HG03095 (cell line): ENCODE measurements around the gene SASH1.

Source experiments
- ATAC-seq: cut with Tn5 transposase; IDR thresholded peaks from one replicate; pipeline ENCODE4 v1.9.1; 2021; ENCODE audit warnings: moderate library complexity; ENCODE audit not compliant: unreplicated experiment

SASH1 gene

DNA sequence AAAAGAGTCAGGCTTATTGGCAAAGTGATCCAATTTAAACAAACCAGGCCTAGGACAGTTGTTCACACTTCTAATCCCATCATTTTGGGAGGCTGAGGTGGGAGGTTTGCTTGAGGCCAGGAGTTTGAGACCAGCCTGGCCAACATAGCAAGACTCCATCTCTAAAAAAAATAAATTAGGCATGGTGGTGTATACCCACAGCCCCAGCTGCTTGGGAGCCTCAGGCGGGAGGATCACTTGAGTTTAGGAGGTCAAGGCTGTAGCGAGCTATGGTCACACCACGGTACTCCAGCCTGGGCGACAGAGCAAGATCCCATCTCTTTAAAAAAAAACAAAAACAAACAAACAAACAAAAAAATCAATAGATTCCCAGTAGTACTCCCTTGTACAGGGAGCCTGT, 86.8 kb downstream of the SASH1 start:
- no peak for ATAC-seq

GRCh38 chr6:148430897-148431296, 88.3 kb downstream of the SASH1 start:
- ATAC-seq, result no peak

GRCh38 chr6:148431413-148431812, 88.8 kb downstream of the SASH1 start:
- no peak for ATAC-seq

GRCh38 chr6:148431840-148432239, 89.2 kb downstream of the SASH1 start:
- ATAC-seq, result no peak

GRCh38 chr6:148432462-148433195, 90.0 kb downstream of the SASH1 start:
- ATAC-seq, result no peak

- no peak for ATAC-seq
These were observed 92.7 kb downstream of the SASH1 start for GRCh38 chr6:148435386-148435785.

DNA sequence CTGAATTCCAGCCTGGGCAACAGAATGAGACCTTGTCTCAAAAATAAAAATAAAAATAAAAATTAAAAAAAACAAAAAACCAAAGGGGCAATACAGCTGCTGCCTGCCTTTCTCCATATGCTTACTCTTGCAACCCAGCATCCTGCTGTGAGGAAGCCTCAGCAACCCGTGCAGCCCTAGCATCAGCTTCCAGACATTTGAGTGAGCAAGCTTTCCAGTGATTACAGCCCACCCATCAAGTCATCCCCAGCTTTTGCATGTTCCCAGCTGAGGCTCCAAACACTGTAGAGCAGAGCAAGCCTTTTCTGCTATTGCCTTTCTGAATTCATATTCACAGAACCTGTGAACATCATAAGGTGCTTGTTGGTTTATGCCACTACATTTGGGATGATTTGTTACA, 93.8 kb downstream of the SASH1 start:
- no peak for ATAC-seq

DNA sequence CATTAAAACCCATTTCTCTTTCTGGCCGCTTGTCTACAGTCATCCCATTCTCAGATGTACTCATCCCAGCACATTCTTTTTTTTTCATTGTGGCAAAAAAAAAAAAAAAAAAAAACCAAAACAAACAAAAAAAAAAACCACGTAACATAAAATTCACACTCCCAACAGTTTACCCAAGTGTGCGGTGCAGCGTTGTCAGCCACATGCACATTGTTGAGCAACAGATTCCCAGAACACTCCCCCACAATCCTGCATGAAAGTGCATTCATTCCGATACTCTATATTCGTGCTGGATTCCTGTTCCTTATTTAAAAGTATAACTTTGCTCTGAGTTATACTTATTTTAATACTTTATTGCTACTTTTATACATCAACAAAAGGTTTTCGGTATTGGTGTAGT, 96.0 kb downstream of the SASH1 start:
- no peak for ATAC-seq

DNA sequence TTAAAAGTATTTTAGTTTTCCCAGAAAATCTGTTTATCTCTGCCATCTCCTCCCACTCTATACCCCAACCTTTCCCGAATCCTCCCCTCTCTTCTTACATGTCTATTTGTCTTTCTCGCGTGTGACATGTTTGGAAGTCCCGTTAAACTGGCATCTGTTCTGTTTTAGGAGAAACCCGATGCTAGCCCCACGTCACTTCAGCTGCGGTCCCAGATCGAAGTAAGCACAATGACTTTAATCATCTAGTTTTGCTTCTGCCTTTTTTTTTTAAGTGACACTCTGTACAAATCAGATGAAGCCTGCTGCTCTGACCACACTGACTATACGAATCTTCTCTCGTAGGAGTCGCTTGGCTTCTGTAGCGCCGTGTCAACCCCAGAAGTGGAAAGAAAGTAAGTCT, 97.4 kb downstream of the SASH1 start:
- ATAC-seq, result no peak

DNA sequence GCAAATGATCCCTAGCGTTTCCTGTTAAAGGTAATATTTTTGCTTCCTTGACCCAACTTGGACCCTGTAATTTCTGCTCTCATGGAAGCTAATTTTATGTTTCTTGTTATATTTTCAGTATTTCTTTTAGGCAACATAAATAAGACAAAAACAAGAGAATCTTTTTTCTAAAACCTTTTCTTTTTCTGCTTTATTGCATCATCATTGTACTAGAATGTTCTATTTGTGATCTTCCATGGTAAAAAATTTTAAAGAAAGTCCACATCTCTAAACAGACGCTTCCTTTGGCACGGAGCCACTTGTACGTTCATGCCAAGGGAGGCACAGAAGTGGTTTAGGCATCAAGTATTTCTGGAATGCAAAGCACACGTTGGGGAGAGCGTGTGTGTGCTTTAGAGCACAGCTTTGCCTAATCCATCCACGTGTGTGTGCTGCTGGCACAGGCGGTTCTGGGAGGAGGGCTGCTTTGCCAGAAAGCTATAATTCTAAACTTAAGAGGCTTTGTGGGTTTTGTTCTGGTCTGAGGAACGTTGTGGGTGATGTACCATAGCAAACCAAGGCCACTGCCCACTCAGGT, 98.3 kb downstream of the SASH1 start:
- ATAC-seq, result no peak

GRCh38 chr6:148441454-148441911, 98.8 kb downstream of the SASH1 start:
- no peak for ATAC-seq

GRCh38 chr6:148443798-148444560, 101.3 kb downstream of the SASH1 start:
- no peak for ATAC-seq

DNA sequence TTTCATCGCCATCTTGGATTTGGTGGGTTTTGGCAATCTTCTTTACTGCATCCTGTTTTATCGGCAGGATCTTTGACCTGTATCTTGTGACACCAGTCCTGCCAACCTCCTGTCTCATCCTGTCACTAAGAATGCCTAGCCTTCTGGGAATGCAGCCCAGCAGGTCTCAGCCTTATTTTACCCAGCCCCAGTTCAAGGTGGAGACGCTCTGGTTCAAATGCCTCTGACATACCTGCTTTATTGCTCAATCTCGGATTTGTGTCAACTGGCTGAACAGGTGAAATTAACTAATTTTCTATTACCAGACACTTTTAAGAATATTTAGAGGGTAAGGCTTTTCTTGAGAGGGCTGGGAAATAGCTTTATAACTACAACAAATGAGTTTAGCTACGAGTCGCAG, 102.5 kb downstream of the SASH1 start:
- ATAC-seq, result no peak

DNA sequence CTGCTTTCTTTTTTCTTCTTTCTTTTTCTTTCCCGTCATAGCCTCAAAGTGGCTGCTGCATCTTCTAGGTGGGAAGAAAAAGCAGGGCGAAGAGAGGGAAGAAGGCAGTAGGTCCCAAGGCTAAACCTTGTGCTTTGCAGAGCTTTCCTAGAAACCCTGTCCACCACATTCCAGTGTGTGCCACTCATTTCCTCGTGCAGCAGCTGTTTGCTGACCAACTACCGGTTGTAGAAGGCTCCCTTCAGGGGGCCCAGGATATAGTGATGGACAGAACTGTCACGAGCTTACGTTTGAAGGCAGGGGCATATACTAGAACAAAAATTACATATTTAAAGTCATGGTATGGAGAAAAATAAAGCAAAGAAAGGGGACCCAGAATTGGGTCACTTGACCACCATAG, 103.0 kb downstream of the SASH1 start:
- no peak for ATAC-seq

- no peak for ATAC-seq
These were observed 104.0 kb downstream of the SASH1 start for GRCh38 chr6:148446681-148447080.

DNA sequence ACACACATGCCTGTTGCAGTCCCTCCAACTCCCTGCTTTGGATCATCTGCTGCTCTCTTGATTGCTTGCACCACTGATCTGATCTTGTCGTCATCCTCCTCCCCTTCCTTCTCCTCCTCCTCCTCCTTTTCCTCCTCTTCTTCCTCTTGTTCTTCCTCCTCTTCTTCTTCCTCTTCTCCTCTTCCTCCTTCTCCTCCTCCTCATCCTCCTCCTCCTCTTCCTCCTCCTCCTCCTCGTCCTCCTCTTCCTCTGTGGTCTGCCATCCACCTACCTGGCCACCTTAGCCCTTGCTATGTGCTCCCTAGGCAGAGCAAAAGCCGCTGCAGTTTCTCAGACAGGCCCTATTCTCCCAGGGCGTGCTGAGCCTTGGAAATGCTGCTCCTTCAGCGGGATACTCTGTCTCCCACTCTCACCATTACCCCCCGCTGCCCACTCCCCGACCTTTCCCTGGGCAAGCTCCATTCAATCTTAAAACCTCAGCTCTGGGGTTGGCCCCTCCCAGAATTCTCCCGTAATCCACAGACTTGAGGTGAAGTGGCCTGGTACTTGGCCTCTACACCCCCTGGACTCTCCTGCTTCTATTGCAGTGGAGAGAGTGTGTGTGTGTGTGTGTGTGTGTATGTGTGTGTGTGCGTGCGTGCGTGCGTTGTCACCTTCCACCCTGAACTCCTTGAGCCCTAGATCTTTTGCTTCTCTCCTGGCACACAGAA, 105.0 kb downstream of the SASH1 start:
- no peak for ATAC-seq

DNA sequence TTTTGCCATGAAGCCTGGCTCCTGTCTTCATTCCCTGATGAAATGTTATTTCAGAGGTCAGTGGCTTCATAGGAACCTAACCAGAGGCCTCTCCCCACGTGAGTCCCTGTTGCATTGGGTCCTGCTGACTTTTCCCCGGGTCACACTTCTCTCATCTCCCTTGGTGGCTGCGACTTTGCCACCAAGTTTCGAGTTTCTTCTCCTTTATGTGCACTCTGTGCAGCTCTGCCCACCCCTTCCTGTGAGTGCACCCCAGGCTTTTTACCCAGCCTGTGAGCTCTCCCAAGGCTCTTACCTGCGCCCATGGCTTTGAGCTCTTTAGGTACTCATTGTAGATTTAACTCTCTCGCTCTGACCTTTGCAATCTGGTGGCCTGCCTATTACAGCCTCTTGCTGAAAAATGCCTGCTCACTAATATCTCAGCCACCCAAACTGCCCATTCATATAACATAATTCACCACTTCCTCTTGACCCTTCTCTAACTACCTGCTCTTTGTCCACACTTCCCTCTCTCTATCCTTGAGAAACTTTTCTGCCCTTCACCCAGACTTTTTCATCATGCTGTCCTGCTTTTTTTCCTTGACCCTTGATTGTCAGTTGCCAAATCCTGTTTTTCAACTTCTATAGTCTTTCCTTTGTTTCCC, 105.9 kb downstream of the SASH1 start:
- ATAC-seq, result no peak

- no peak for ATAC-seq
These were observed 108.2 kb downstream of the SASH1 start for GRCh38 chr6:148450866-148451265.

DNA sequence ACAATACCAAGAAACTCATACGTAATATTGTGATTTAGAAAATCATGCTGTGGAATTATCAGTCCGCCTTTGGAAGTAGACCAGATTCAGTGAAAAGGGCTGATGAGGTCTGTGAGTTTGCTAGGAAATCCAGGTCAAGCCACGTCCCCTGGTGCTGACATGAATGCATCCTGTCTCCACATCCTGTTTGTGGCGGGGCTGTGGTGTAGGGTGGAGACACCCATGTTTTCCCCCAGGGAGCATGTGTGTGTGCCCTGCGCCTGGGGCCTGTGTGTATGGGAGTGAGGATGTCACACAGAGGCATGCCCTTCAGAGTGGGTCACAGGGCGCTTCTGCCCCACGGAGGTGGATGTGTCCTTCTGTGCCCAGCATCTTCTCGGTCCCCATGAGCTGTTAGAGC, 109.1 kb downstream of the SASH1 start:
- ATAC-seq, result no peak

DNA sequence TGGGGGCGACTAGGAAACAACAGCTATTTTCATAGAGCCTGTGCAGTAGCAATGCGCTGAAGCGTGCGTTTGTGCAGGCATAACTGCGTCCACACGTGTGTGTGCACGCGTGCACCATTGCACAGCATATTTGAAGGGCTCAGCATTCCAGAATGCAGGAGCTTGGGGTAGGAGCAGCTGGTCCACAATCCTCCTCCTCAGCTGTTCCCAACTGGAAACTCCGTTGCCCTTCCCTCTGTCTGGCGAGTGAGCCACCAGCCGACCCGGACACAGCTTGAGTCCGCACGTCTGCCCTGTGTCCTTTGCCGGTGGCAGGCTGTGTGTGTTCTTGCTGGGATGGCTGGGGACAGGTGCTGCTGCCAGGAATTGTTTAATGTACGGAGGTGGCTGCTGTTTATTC, 110.2 kb downstream of the SASH1 start:
- no peak for ATAC-seq

GRCh38 chr6:148453906-148454305, 111.3 kb downstream of the SASH1 start:
- ATAC-seq, result no peak
